Prostate gland (tissue), 2 donors: ENCODE measurements around the gene PTPRM.

Experiments used
- CTCF ChIP-seq, 4 experiments: fragments of 200-600 bp in 2 of 4; fragments of 450-650 bp in 2 of 4; sonication (generic) in 2 of 4; IDR thresholded peaks; 1 replicate in 3 of 4; 2 replicates in 1 of 4; pipeline ENCODE4 v1.5.1; 2016 to 2019; ENCODE audit warnings: antibody characterized with exemption in 4 of 4, mild to moderate bottlenecking in 2 of 4, moderate library complexity in 2 of 4
- POLR2A ChIP-seq: fragments of 450-650 bp; IDR thresholded peaks from one replicate; pipeline ENCODE4 v1.6.1; 2016; ENCODE audit warnings: antibody characterized with exemption, mild to moderate bottlenecking

GRCh38 chr18:7630731-7631442, 63.8 kb downstream of the PTPRM start:
- TF ChIP-seq CTCF (IDR thresholded peaks at IDR 0.05) (no peak), POLR2A (no peak)
